Esophagus squamous epithelium (tissue), 5 donors: ENCODE measurements around the gene KCNG2. TPM values are rescaled to one million over a fixed set of nuclear protein-coding genes. Genes with fewer than 3 reads are reported as not detected.

ENCODE experiments used
- DNase-seq: peaks from one replicate; lab custom pipeline; 2025; lab: John Stamatoyannopoulos, UW
- H3K27ac ChIP-seq, 4 donors: fragments of 200-600 bp; sonication (generic); one replicate each; pipeline ENCODE4 v1.5.1; 2016 to 2019; ENCODE audit warnings: mild to moderate bottlenecking in 1 of 4
- H3K27me3 ChIP-seq, 4 donors: fragments of 200-600 bp; sonication (generic); 1 replicate in 3 of 4; 2 replicates in 1 of 4; pipeline versions ENCODE4 v1.5.1 to v1.6.0; 2017 to 2021; ENCODE audit warnings: antibody characterized with exemption in 1 of 4
- H3K36me3 ChIP-seq, 3 donors: fragments of 200-600 bp; sonication (generic); one replicate each; pipeline ENCODE4 v1.5.1; 2016 to 2019
- H3K4me1 ChIP-seq, 3 donors: fragments of 200-600 bp; sonication (generic); one replicate each; pipeline ENCODE4 v1.5.1; 2017 to 2019
- H3K4me3 ChIP-seq, 4 donors: fragments of 200-600 bp; sonication (generic); 1 replicate in 3 of 4; 2 replicates in 1 of 4; pipeline ENCODE4 v1.5.1; 2016 to 2019; ENCODE audit warnings: mild to moderate bottlenecking in 2 of 4, moderate library complexity in 1 of 4
- H3K9me3 ChIP-seq, 3 donors: fragments of 200-600 bp; sonication (generic); one replicate each; pipeline ENCODE4 v1.5.1; 2016 to 2019
- CTCF ChIP-seq, 6 experiments: fragments of 450-650 bp in 4 of 6; fragments of 200-600 bp in 2 of 6; sonication (generic) in 2 of 6; IDR thresholded peaks; one replicate each; pipeline ENCODE4 v1.5.1; 2016 to 2019; ENCODE audit warnings: antibody characterized with exemption in 6 of 6, mild to moderate bottlenecking in 4 of 6, moderate library complexity in 4 of 6
- POLR2A ChIP-seq, 4 donors: fragments of 450-650 bp; IDR thresholded peaks; one replicate each; pipeline ENCODE4 v1.6.1; 2017; ENCODE audit warnings: antibody characterized with exemption in 4 of 4, mild to moderate bottlenecking in 4 of 4, moderate library complexity in 3 of 4
- WGBS, 2 donors: methylation state at CpG; one replicate each; pipeline ENCODE4 v1.1.5; 2018; 5-methylcytosine and 5-hydroxymethylcytosine counted together
- intact Hi-C: fragments of 100-400 bp; cut with DNase I; formaldehyde crosslinking; loops from one replicate; pipeline ENCODE4 v1.15.0; 2022
- total RNA-seq, 4 donors: library from RNA; depleted of rRNA; stranded (reverse); fragments of >200 nt; gene quantifications; one replicate each; pipeline ENCODE4 v1.1.0, GENCODE V29; 2016
- donor health status: DM: yes; HTN: yes; CAD: no.

KCNG2 gene
- total RNA-seq, 4 donors from 2014 or later, result 0.19 TPM; not detected in 3

GRCh38 chr18:79884294-79884962 lies 86.7 kb downstream of the KCNG2 start:
- Histone ChIP-seq H3K36me3 (no peaks in the 10 kb centered on the region), H3K27ac (no peak overlapping the region), H3K4me1 (no peaks in the 10 kb centered on the region), H3K9me3 (peaks cover 0 to 23% (median 9%) of the 10 kb centered on the region in 3 donors), H3K4me3 (no peak overlapping the region), H3K27me3 (peaks cover 0 to 8% (median 0%) of the 10 kb centered on the region in 4 donors)
- DNase-seq, result no peak
- TF ChIP-seq CTCF (IDR thresholded peaks at IDR 0.05) (no peak), POLR2A (IDR thresholded peaks at IDR 0.05) (no peak)
- intact Hi-C loops, result no loop called here
- WGBS, 2 donors, result 57 to 100% methylated on average over 2 to 5 of the region's 29 CpGs

DNA sequence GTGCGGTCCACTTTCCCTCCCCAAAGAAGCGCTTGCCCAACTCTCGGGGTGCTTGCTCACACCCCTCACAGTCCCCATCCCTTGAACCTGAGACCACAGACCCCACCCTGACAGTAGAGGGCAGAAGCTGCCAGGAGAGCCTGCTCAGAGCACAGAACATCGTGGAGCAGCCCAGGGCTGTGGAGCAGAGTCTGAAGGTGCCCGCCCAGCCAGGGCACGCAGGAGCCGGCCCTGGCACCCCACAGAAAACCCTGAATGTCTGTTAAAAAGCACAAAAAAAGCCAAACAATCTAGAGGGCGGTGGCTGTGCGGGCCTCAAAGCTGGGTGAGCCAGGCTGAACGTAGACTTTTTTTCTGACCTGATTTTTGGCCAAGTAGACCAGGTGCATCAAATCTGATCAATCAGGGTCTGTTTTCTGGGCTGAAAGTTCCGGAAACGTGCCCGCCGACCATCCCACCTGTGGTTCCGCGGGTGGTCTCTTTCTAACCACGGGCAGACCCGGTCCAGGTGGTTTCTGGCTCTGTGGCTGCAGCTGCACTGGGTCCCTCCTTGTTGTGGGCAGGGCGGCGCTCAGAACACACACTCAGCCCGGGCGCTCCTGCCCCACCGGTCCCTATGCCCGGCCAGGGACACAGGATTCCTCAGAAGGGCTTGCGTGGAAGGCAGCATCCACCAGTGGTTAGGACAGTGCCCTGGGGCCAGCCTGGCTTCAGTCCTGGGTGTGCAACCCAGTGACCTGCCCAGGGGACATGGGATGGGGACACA lies 87.4 kb downstream of the KCNG2 start:
- WGBS, 2 donors, result 66 to 93% methylated on average over 7 to 8 of the region's 25 CpGs
- no peak overlapping the region for H3K27ac ChIP-seq
- TF ChIP-seq CTCF (IDR thresholded peaks at IDR 0.05) (no peak), POLR2A (IDR thresholded peaks at IDR 0.05) (no peak)
- DNase-seq, result no peak
- intact Hi-C loops, result no loop called here
- H3K36me3 ChIP-seq, result no peaks in the 10 kb centered on the region
- no peak overlapping the region for H3K4me3 ChIP-seq
- peaks cover 0 to 8% (median 0%) of the 10 kb centered on the region in 4 donors for H3K27me3 ChIP-seq
- peaks cover 0 to 30% (median 16%) of the 10 kb centered on the region in 3 donors for H3K9me3 ChIP-seq
- no peaks in the 10 kb centered on the region for H3K4me1 ChIP-seq

DNA sequence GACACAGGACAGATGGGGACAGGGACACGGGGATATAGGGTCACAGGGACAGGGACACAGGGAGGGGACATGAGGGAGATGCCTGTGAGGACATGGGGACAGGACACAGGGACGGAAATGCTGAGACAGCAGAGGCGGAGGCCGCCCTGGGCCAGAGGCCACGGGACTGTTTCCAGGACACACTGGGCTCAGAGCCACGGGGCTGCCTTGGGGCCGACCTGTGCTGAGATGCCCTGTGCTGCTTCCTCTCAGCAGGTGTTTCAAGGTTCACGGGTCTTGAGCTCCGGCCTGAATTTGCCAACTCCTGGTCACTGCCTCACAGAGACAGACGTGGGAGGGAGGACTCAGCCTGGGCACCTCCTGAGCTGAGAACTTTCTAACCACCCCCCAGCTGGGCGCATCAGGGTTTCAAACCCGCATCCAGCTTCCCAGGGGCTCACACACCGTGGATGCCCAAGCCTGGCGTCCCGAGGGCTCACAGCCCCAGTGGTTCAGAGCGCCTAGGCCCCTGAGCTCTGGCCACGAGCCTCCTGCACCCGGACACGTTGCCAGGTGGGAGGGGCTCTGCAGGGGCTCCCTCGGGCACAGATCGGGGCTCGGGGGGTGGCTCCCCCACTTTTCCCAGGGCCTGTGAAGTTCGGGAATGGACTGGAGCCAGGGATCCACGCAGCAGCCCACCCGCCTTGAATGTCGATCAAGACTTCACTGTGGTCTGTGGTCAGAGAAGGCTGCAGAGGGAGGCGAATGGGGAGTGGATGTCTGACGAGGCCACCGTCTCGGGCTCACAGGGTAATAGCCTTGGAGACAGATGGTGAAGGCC lies 89.7 kb downstream of the KCNG2 start:
- no peak overlapping the region for H3K27ac ChIP-seq
- H3K4me1 ChIP-seq, result no peaks in the 10 kb centered on the region
- H3K27me3 ChIP-seq, result peaks cover 0 to 8% (median 0%) of the 10 kb centered on the region in 4 donors
- no peaks in the 10 kb centered on the region for H3K36me3 ChIP-seq
- TF ChIP-seq POLR2A (IDR thresholded peaks at IDR 0.05), result no peak
- H3K9me3 ChIP-seq, result peaks cover 0 to 53% (median 35%) of the 10 kb centered on the region in 3 donors
- WGBS, 2 donors, result 88 to 90% methylated on average over 7 to 10 of the region's 30 CpGs
- no peak for DNase-seq
- intact Hi-C loops, result no loop called here
- no peak overlapping the region for H3K4me3 ChIP-seq

DNA sequence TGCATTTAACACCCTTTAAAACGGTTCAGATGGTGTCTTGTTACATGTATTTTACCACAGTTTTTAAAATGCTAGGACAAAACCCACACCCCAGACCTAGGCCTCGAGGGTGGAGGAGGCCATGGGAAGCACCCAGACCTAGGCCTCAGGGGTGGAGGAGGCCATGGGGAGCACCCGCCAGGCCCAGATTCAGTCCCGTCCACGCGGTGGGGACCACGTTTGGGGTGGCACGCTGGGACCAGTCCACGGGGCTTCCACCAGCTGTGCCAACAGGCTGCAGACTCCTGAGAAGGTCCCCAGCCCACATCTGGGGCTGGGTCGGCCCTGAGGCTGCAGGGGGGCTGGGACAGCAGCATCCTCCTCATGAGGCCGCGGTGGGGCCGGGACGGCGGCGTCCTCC lies 90.3 kb downstream of the KCNG2 start:
- Histone ChIP-seq H3K4me1 (no peaks in the 10 kb centered on the region), H3K9me3 (peaks cover 0 to 59% (median 35%) of the 10 kb centered on the region in 3 donors), H3K27me3 (peaks cover 0 to 8% (median 0%) of the 10 kb centered on the region in 4 donors), H3K27ac (no peak overlapping the region), H3K36me3 (no peaks in the 10 kb centered on the region), H3K4me3 (no peak overlapping the region)
- WGBS, 2 donors, result 88% methylated on average over 1 of the region's 16 CpGs; no CpG with 5 or more reads in 1 of the 2 donors
- intact Hi-C loops, result no loop called here
- no peak for DNase-seq
- no peak for TF ChIP-seq CTCF (IDR thresholded peaks at IDR 0.05)
- TF ChIP-seq POLR2A (IDR thresholded peaks at IDR 0.05), result no peak

DNA sequence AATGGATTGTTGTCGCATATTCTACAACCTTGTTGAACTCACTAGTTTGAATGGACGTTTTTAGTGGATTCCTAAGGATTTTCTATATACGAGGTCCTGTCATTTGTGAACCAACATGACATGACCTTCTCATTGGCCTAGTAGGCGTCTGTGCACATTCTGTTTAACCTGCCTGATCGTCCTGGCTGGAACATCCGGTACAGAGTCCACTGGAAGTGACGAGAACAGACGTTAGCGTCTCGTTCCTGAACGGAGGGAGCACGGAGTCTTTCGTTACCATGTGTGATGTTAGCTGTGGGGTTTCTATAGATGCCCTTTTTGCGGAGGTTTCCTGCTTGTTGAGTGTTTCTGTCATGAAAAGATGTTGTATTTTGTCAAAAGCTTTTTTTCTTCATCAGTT lies 91.8 kb downstream of the KCNG2 start:
- Histone ChIP-seq H3K27ac (no peak overlapping the region), H3K36me3 (no peaks in the 10 kb centered on the region), H3K27me3 (peaks cover 0 to 7% (median 0%) of the 10 kb centered on the region in 4 donors), H3K4me3 (no peak overlapping the region), H3K9me3 (peaks cover 0 to 73% (median 43%) of the 10 kb centered on the region in 3 donors), H3K4me1 (no peaks in the 10 kb centered on the region)
- intact Hi-C loops, result no loop called here
- TF ChIP-seq CTCF (IDR thresholded peaks at IDR 0.05) (no peak), POLR2A (IDR thresholded peaks at IDR 0.05) (no peak)
- 87 to 93% methylated on average over 14 of the region's 14 CpGs for WGBS, 2 donors
- no peak for DNase-seq
